ENCODE data around the gene ALK.

The ALK gene

DNA sequence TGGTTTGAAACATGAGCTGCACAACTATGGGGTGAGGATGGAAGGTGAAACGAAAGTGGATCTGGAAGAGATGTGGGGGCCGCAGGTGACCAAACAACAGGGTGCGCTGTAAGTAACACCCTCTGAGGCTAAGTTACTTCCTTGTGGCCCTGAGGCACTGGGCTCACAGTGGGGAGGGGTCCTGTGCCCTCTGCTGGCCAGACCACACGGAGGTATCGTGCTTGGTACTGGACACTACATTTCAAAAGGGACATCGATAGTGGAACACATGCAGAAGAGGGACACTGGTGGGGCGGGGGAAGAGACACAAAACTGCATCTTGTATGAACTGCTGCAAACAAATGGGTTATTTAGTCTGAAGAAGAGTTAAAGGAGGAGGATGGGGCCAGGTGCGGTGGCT lies 695.6 kb downstream of the ALK start:
- Histone ChIP-seq H3K9me3 (ENCODE audit: control insufficient read depth, insufficient read depth, low read length) (no peaks in the 10 kb centered on the region), H3K4me3 (ENCODE audit: low read depth, low read length) (no peak overlapping the region), H3K4me1 (ENCODE audit: control insufficient read depth, insufficient read depth, low read length) (no peaks in the 10 kb centered on the region), H3K27me3 (ENCODE audit: control insufficient read depth, insufficient read depth, low read length) (no peaks in the 10 kb centered on the region), H3K9ac (ENCODE audit: low read depth, low read length) (no peak overlapping the region), H3K27ac (ENCODE audit: low read depth, low read length) (no peak overlapping the region), H3K36me3 (ENCODE audit: control insufficient read depth, insufficient read depth, low read length) (no peaks in the 10 kb centered on the region)

DNA sequence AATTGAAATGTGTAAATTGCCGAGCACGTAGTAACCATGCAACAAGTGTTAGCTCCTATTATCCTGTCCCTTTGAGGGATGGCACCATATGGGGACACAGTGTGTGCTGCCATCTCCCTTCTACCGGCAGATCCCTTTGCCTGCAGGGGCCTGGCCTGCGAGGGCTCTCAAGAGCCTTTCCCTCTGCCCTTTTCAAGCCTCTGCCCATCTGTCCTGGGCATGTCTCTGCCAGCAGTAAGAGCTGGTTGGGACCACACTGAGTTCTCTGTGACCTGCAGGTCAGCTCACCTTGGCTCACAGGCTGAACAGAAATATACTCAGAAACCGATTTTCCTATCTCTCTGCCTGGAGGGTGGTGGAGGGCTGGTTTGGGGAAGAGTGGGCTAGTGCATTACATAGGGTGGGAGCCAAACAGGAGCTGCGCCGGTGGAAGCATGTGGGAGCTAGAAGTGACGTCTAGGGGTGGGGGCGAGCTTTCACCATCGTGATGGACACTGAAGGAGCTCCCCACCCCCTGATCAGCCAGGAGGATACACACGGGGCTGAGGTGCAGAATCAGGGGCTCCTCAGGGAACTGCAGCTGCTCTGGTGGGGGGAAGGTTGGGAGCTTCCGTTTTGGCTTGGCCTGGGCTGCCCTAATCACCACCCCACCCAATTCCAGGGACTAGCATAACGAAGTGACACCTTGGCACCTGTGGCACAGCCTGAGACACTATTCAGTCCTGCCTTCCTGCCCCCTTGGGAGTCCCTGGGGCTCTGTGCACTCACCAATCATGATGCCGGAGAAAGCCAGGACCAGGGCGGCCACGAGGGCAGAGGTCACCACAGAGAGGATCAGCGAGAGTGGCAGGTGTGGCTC lies 696.5 kb downstream of the ALK start:
- H3K36me3 ChIP-seq (ENCODE audit: control insufficient read depth, insufficient read depth, low read length) = no peaks in the 10 kb centered on the region
- H3K4me1 ChIP-seq (ENCODE audit: control insufficient read depth, insufficient read depth, low read length) = no peaks in the 10 kb centered on the region
- H3K9ac ChIP-seq (ENCODE audit: low read depth, low read length) = no peak overlapping the region
- H3K27ac ChIP-seq (ENCODE audit: low read depth, low read length) = no peak overlapping the region
- no peaks in the 10 kb centered on the region for H3K9me3 ChIP-seq (ENCODE audit: control insufficient read depth, insufficient read depth, low read length)
- no peaks in the 10 kb centered on the region for H3K27me3 ChIP-seq (ENCODE audit: control insufficient read depth, insufficient read depth, low read length)
- H3K4me3 ChIP-seq (ENCODE audit: low read depth, low read length) = no peak overlapping the region

- no peaks in the 10 kb centered on the region for H3K4me1 ChIP-seq (ENCODE audit: control insufficient read depth, insufficient read depth, low read length)
- H3K9ac ChIP-seq (ENCODE audit: low read depth, low read length) = no peak overlapping the region
- no peaks in the 10 kb centered on the region for H3K9me3 ChIP-seq (ENCODE audit: control insufficient read depth, insufficient read depth, low read length)
- H3K4me3 ChIP-seq (ENCODE audit: low read depth, low read length) = no peak overlapping the region
- H3K27me3 ChIP-seq (ENCODE audit: control insufficient read depth, insufficient read depth, low read length) = no peaks in the 10 kb centered on the region
- H3K36me3 ChIP-seq (ENCODE audit: control insufficient read depth, insufficient read depth, low read length) = no peaks in the 10 kb centered on the region
- no peak overlapping the region for H3K27ac ChIP-seq (ENCODE audit: low read depth, low read length)
Measured at GRCh38 chr2:29223851-29224692, 697.3 kb downstream of the ALK start.

DNA sequence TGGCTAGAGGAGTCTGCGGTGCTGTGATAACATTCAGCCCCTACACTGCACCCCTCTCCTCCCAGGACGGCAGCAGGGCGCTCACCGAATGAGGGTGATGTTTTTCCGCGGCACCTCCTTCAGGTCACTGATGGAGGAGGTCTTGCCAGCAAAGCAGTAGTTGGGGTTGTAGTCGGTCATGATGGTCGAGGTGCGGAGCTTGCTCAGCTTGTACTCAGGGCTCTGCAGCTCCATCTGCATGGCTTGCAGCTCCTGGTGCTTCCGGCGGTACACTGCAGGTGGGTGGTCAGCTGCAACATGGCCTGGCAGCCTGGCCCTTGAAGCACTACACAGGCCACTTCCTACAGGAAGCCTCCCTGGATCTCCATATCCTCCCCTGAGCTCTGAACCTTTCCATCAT lies 698.1 kb downstream of the ALK start:
- Histone ChIP-seq H3K4me1 (ENCODE audit: control insufficient read depth, insufficient read depth, low read length) (no peaks in the 10 kb centered on the region), H3K9ac (ENCODE audit: low read depth, low read length) (no peak overlapping the region), H3K27me3 (ENCODE audit: control insufficient read depth, insufficient read depth, low read length) (no peaks in the 10 kb centered on the region), H3K4me3 (ENCODE audit: low read depth, low read length) (no peak overlapping the region), H3K27ac (ENCODE audit: low read depth, low read length) (no peak overlapping the region), H3K9me3 (ENCODE audit: control insufficient read depth, insufficient read depth, low read length) (no peaks in the 10 kb centered on the region), H3K36me3 (ENCODE audit: control insufficient read depth, insufficient read depth, low read length) (no peaks in the 10 kb centered on the region)

- Histone ChIP-seq H3K36me3 (ENCODE audit: control insufficient read depth, insufficient read depth, low read length) (no peaks in the 10 kb centered on the region), H3K9me3 (ENCODE audit: control insufficient read depth, insufficient read depth, low read length) (no peaks in the 10 kb centered on the region), H3K4me3 (ENCODE audit: low read depth, low read length) (no peak overlapping the region), H3K27me3 (ENCODE audit: control insufficient read depth, insufficient read depth, low read length) (no peaks in the 10 kb centered on the region), H3K4me1 (ENCODE audit: control insufficient read depth, insufficient read depth, low read length) (no peaks in the 10 kb centered on the region), H3K27ac (ENCODE audit: low read depth, low read length) (no peak overlapping the region), H3K9ac (ENCODE audit: low read depth, low read length) (no peak overlapping the region)
Measured at GRCh38 chr2:29222381-29223179, 698.8 kb downstream of the ALK start.

DNA sequence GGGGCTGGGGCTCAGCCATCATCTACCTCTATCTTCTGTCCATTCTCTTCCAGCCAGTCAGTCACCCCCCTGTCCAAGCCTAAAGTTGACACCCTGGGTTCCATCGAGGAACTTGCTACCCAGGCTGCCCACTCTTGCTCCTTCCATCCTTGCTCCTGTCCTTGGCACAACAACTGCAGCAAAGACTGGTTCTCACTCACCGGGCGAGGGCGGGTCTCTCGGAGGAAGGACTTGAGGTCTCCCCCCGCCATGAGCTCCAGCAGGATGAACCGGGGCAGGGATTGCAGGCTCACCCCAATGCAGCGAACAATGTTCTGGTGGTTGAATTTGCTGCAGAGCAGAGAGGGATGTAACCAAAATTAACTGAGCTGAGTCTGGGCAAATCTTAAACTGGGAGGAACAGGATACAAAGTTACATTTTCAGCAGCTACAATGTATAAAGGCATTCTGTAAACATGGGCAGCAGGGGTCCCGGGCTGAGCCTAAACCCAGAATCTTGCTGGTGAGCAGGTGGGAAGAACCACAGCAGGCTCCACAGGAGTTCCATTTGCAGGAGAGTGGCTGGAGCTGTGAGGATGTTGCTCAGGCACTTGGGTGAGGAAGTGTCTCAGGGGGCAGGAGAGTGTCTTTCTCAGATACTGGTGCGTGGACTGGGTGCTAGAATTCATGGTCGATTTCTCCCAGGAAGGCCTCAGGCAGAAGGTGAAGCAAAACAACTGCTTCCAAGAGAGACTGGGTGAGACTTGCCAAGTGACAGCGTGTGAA lies 700.7 kb downstream of the ALK start:
- H3K9me3 ChIP-seq (ENCODE audit: control insufficient read depth, insufficient read depth, low read length) = no peaks in the 10 kb centered on the region
- H3K36me3 ChIP-seq (ENCODE audit: control insufficient read depth, insufficient read depth, low read length) = no peaks in the 10 kb centered on the region
- H3K27me3 ChIP-seq (ENCODE audit: control insufficient read depth, insufficient read depth, low read length) = no peaks in the 10 kb centered on the region
- H3K9ac ChIP-seq (ENCODE audit: low read depth, low read length) = no peak overlapping the region
- H3K4me3 ChIP-seq (ENCODE audit: low read depth, low read length) = no peak overlapping the region
- H3K27ac ChIP-seq (ENCODE audit: low read depth, low read length) = no peak overlapping the region
- H3K4me1 ChIP-seq (ENCODE audit: control insufficient read depth, insufficient read depth, low read length) = no peaks in the 10 kb centered on the region

GRCh38 chr2:29219374-29219773 lies 702.0 kb downstream of the ALK start:
- no peaks in the 10 kb centered on the region for H3K27me3 ChIP-seq (ENCODE audit: control insufficient read depth, insufficient read depth, low read length)
- H3K4me1 ChIP-seq (ENCODE audit: control insufficient read depth, insufficient read depth, low read length) = no peaks in the 10 kb centered on the region
- no peak overlapping the region for H3K27ac ChIP-seq (ENCODE audit: low read depth, low read length)
- H3K9ac ChIP-seq (ENCODE audit: low read depth, low read length) = no peak overlapping the region
- H3K9me3 ChIP-seq (ENCODE audit: control insufficient read depth, insufficient read depth, low read length) = no peaks in the 10 kb centered on the region
- H3K4me3 ChIP-seq (ENCODE audit: low read depth, low read length) = no peak overlapping the region
- H3K36me3 ChIP-seq (ENCODE audit: control insufficient read depth, insufficient read depth, low read length) = no peaks in the 10 kb centered on the region

DNA sequence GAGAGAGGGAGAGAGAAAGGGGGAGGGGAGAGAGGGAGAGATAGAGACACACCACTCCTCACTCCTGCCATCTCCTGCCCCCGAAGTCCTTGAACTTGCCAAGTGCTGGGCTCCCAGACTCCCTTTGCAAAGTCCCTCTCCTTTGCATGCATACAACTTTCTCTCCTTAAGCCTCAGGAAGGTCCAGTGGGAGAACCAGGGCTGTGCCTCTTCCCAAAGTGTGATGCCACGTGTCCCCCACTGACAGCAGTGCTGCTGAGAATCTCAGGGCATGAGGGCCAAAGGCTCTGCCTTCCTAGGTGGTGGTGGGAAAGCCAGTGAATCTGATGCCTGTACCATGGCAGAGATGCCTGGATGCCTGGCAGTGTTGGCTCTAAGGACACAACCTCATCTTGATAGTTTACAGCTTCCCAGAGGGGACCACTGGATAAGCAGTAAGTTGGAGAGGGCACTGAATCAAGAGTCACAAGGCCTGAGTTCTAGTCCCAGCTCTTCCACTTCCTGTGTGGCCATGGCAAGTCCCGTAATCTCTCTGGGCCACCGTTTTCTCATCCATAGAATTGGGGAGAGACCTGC lies 702.7 kb downstream of the ALK start:
- Histone ChIP-seq H3K4me1 (ENCODE audit: control insufficient read depth, insufficient read depth, low read length) (no peaks in the 10 kb centered on the region), H3K9ac (ENCODE audit: low read depth, low read length) (no peak overlapping the region), H3K36me3 (ENCODE audit: control insufficient read depth, insufficient read depth, low read length) (no peaks in the 10 kb centered on the region), H3K27ac (ENCODE audit: low read depth, low read length) (no peak overlapping the region), H3K27me3 (ENCODE audit: control insufficient read depth, insufficient read depth, low read length) (no peaks in the 10 kb centered on the region), H3K9me3 (ENCODE audit: control insufficient read depth, insufficient read depth, low read length) (no peaks in the 10 kb centered on the region), H3K4me3 (ENCODE audit: low read depth, low read length) (no peak overlapping the region)

DNA sequence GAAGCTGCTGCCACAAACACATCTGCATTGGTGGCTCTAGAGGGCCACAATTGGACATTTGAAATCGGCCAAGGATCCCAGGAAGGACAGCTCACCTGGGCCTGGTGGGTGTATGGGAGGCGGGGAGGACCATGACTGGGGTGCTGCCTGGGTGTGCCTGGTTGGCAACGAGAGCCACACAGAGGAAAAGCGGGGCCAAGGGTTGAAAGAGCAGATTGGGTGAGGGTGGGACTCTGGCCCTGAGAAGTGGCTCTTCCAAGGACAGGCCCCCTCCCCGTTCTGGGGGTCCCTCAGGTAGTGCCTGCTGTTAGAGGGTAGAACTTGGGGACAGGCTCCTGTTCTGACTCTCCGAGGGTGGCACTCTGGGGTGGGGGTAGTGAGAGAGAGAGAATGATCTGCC lies 703.3 kb downstream of the ALK start:
- H3K36me3 ChIP-seq (ENCODE audit: control insufficient read depth, insufficient read depth, low read length) = no peaks in the 10 kb centered on the region
- H3K4me1 ChIP-seq (ENCODE audit: control insufficient read depth, insufficient read depth, low read length) = no peaks in the 10 kb centered on the region
- H3K27ac ChIP-seq (ENCODE audit: low read depth, low read length) = no peak overlapping the region

GRCh38 chr2:29216609-29216909 lies 704.8 kb downstream of the ALK start:
- Histone ChIP-seq H3K27ac (ENCODE audit: low read depth, low read length) (no peak overlapping the region), H3K27me3 (ENCODE audit: control insufficient read depth, insufficient read depth, low read length) (no peaks in the 10 kb centered on the region), H3K9ac (ENCODE audit: low read depth, low read length) (no peak overlapping the region), H3K36me3 (ENCODE audit: control insufficient read depth, insufficient read depth, low read length) (no peaks in the 10 kb centered on the region), H3K4me1 (ENCODE audit: control insufficient read depth, insufficient read depth, low read length) (no peaks in the 10 kb centered on the region), H3K9me3 (ENCODE audit: control insufficient read depth, insufficient read depth, low read length) (no peaks in the 10 kb centered on the region), H3K4me3 (ENCODE audit: low read depth, low read length) (no peak overlapping the region)

More for the DNA sequence above, 703.3 kb downstream of the ALK start:
- Histone ChIP-seq H3K4me3 (ENCODE audit: low read depth, low read length) (no peak overlapping the region), H3K9ac (ENCODE audit: low read depth, low read length) (no peak overlapping the region), H3K9me3 (ENCODE audit: control insufficient read depth, insufficient read depth, low read length) (no peaks in the 10 kb centered on the region), H3K27me3 (ENCODE audit: control insufficient read depth, insufficient read depth, low read length) (no peaks in the 10 kb centered on the region)

Measured in HUES48 (cell line).